ENCODE results near the gene CMSS1.

- TF ChIP-seq BHLHE40 (IDR thresholded peaks at IDR 0.05; ENCODE audit: borderline replicate concordance) (no peak), SUZ12 (IDR thresholded peaks at IDR 0.05) (no peak)
These were observed 133.3 kb downstream of the CMSS1 start for GRCh38 chr3:99950921-99951320.
